WERI-Rb-1 (cell line): Measurements from ENCODE around the gene ZBTB7C.

Experiments
- DNase-seq: peaks from one replicate; pipeline ENCODE4 v3.0.0-alpha.2; 2020
- H3K27ac ChIP-seq: fragments of 250-450 bp; sonication (Bioruptor Pico); 2 replicates; pipeline ENCODE4 v1.5.1; 2020; ENCODE audit warnings: mild to moderate bottlenecking, moderate library complexity
- H3K27me3 ChIP-seq: fragments of 250-450 bp; sonication (Bioruptor Pico); 2 replicates; pipeline ENCODE4 v1.5.1; 2021; ENCODE audit warnings: mild to moderate bottlenecking, low read depth, moderate library complexity; ENCODE audit not compliant: insufficient read depth, severe bottlenecking
- H3K36me3 ChIP-seq: fragments of 250-450 bp; sonication (Bioruptor Pico); 2 replicates; pipeline ENCODE4 v1.5.1; 2020; ENCODE audit warnings: mild to moderate bottlenecking, moderate library complexity
- H3K4me3 ChIP-seq: 2 replicates; pipeline ENCODE4 v1.5.1; 2011; ENCODE audit warnings: low read depth, mild to moderate bottlenecking, control low read depth, low read length
- H3K9me3 ChIP-seq: fragments of 250-450 bp; sonication (Bioruptor Pico); 2 replicates; pipeline ENCODE4 v1.5.1; 2021; ENCODE audit warnings: mild to moderate bottlenecking, moderate library complexity; ENCODE audit not compliant: severe bottlenecking
- CTCF ChIP-seq: IDR thresholded peaks from 2 replicates; pipeline ENCODE4 v1.5.1; 2011; ENCODE audit warnings: low read depth, mild to moderate bottlenecking, control low read depth, inconsistent platforms, low read length

The ZBTB7C gene

GRCh38 chr18:48317781-48318381 is 91.3 kb downstream of the ZBTB7C start:
- no peak for DNase-seq
- peak; percentile 74 for TF ChIP-seq CTCF
- Histone ChIP-seq H3K9me3 (no peaks in the 10 kb centered on the region), H3K27me3 (no peaks in the 10 kb centered on the region), H3K27ac (no peak overlapping the region), H3K36me3 (no peaks in the 10 kb centered on the region), H3K4me3 (no peak overlapping the region)

- H3K27ac ChIP-seq = no peak overlapping the region
- H3K9me3 ChIP-seq = no peaks in the 10 kb centered on the region
- no peak overlapping the region for H3K4me3 ChIP-seq
- no peaks in the 10 kb centered on the region for H3K27me3 ChIP-seq
- DNase-seq = no peak
- no peaks in the 10 kb centered on the region for H3K36me3 ChIP-seq
- TF ChIP-seq CTCF = no peak
Observed at GRCh38 chr18:48316177-48316576, 93.0 kb downstream of the ZBTB7C start.

- TF ChIP-seq CTCF = 0 out of 2 replicates have a peak, but pooled peaks have one; percentile 17
- Histone ChIP-seq H3K4me3 (no peak overlapping the region), H3K27ac (no peak overlapping the region), H3K9me3 (no peaks in the 10 kb centered on the region), H3K27me3 (no peaks in the 10 kb centered on the region), H3K36me3 (no peaks in the 10 kb centered on the region)
- DNase-seq = no peak
Observed at GRCh38 chr18:48314690-48315089, 94.5 kb downstream of the ZBTB7C start.

GRCh38 chr18:48313792-48314191 is 95.4 kb downstream of the ZBTB7C start:
- no peak for DNase-seq
- H3K27ac ChIP-seq = no peak overlapping the region
- no peaks in the 10 kb centered on the region for H3K36me3 ChIP-seq
- H3K9me3 ChIP-seq = no peaks in the 10 kb centered on the region
- no peaks in the 10 kb centered on the region for H3K27me3 ChIP-seq
- no peak overlapping the region for H3K4me3 ChIP-seq
- no peak for TF ChIP-seq CTCF

GRCh38 chr18:48312066-48312465 is 97.1 kb downstream of the ZBTB7C start:
- no peak for DNase-seq
- Histone ChIP-seq H3K9me3 (no peaks in the 10 kb centered on the region), H3K27me3 (no peaks in the 10 kb centered on the region), H3K27ac (no peak overlapping the region), H3K4me3 (no peak overlapping the region), H3K36me3 (no peaks in the 10 kb centered on the region)
- no peak for TF ChIP-seq CTCF

- no peaks in the 10 kb centered on the region for H3K9me3 ChIP-seq
- no peak for DNase-seq
- H3K36me3 ChIP-seq = no peaks in the 10 kb centered on the region
- H3K4me3 ChIP-seq = no peak overlapping the region
- H3K27ac ChIP-seq = no peak overlapping the region
- H3K27me3 ChIP-seq = no peaks in the 10 kb centered on the region
- no peak for TF ChIP-seq CTCF
Observed at GRCh38 chr18:48310999-48311398, 98.2 kb downstream of the ZBTB7C start.
